H1 (cell line): ENCODE measurements around the gene ANKRD17. TPM values are rescaled to one million over a fixed set of nuclear protein-coding genes. Genes with fewer than 3 reads are reported as not detected.

Experiments used
- CTCF ChIA-PET: fragments of 300-600 bp; sonication (Branson Sonifier 250); formaldehyde crosslinking; loops from one replicate; lab custom pipeline; 2021; ENCODE audit not compliant: partially characterized antibody; lab: Charles Lee
- POLR2A ChIA-PET: fragments of 300-600 bp; sonication (Branson Sonifier 250); formaldehyde crosslinking; loops from one replicate; lab custom pipeline; 2021; ENCODE audit warnings: inconsistent platforms; ENCODE audit not compliant: partially characterized antibody; lab: Charles Lee
- DNase-seq, 2 experiments: peaks; one replicate each; pipeline versions ENCODE4 v3.0.0 to v3.0.0-alpha.2; 2010 to 2022; ENCODE audit warnings: low spot score in 2 of 2, low read depth in 1 of 2, mixed read lengths in 1 of 2
- FAIRE-seq: peaks from 2 replicates; lab custom pipeline; 2011; peaks lifted over from hg19 to GRCh38; lab: Jason Lieb, UNC
- H2AFZ ChIP-seq: 2 replicates; pipeline ENCODE4 v1.8.1; 2012; ENCODE audit warnings: low read length, inconsistent platforms
- H2AK5ac ChIP-seq: 2 replicates; pipeline ENCODE4 v1.6.1; 2013; ENCODE audit warnings: low read depth, low read length
- H2BK120ac ChIP-seq: replicated peaks from 2 replicates; pipeline ENCODE3; 2013; ENCODE audit warnings: low read depth, low read length, inconsistent platforms
- H2BK12ac ChIP-seq: 2 replicates; pipeline ENCODE4 v1.6.1; 2013; ENCODE audit warnings: low read depth, low read length
- H2BK15ac ChIP-seq: 2 replicates; pipeline ENCODE4 v1.6.1; 2013; ENCODE audit warnings: low read length
- H2BK20ac ChIP-seq: 2 replicates; pipeline ENCODE4 v1.6.1; 2013; ENCODE audit warnings: low read length
- H2BK5ac ChIP-seq: 2 replicates; pipeline ENCODE4 v1.6.1; 2013; ENCODE audit warnings: low read depth, low read length
- H3K14ac ChIP-seq: 2 replicates; pipeline ENCODE4 v1.6.1; 2013; ENCODE audit warnings: inconsistent platforms; ENCODE audit not compliant: insufficient read length
- H3K18ac ChIP-seq: 2 replicates; pipeline ENCODE4 v1.6.1; 2013; ENCODE audit warnings: low read length; ENCODE audit errors: extremely low read depth
- H3K23ac ChIP-seq: 2 replicates; pipeline ENCODE4 v1.6.1; 2013; ENCODE audit warnings: inconsistent platforms; ENCODE audit not compliant: insufficient read length
- H3K23me2 ChIP-seq: 2 replicates; pipeline ENCODE4 v1.6.1; 2013; ENCODE audit warnings: low read depth, low read length
- H3K27ac ChIP-seq: 2 replicates; pipeline ENCODE4 v1.6.1; 2011; ENCODE audit warnings: low read depth, low read length, inconsistent platforms
- H3K27me3 ChIP-seq, 4 experiments: replicated peaks in 1 of 4; 1 replicate in 1 of 4; 2 replicates in 3 of 4; pipeline versions ENCODE4 v1.6.1 to v1.8.1; 2011 to 2013; ENCODE audit warnings: low read length in 3 of 4, mild to moderate bottlenecking in 3 of 4, inconsistent platforms in 2 of 4, mixed read lengths in 2 of 4, moderate library complexity in 1 of 4; ENCODE audit not compliant: control insufficient read depth in 3 of 4, insufficient read depth in 3 of 4; ENCODE audit errors: extremely low read depth in 1 of 4
- H3K36me3 ChIP-seq, 4 experiments: 2 replicates each; pipeline versions ENCODE4 v1.6.1 to v1.8.1; 2011 to 2013; ENCODE audit warnings: mild to moderate bottlenecking in 4 of 4, low read length in 3 of 4, moderate library complexity in 2 of 4, control low read depth in 1 of 4, inconsistent platforms in 1 of 4; ENCODE audit not compliant: insufficient read depth in 4 of 4, control insufficient read depth in 2 of 4
- H3K4ac ChIP-seq: replicated peaks from 2 replicates; pipeline ENCODE3; 2013; ENCODE audit warnings: low read length, low read depth, mixed read lengths, inconsistent platforms; ENCODE audit not compliant: insufficient read length
- H3K4me1 ChIP-seq, 4 experiments: replicated peaks in 1 of 4; 1 replicate in 1 of 4; 2 replicates in 3 of 4; pipeline versions ENCODE4 v1.6.1 to v1.8.1; 2011 to 2013; ENCODE audit warnings: low read length in 3 of 4, inconsistent platforms in 2 of 4, mixed read lengths in 1 of 4; ENCODE audit not compliant: insufficient read depth in 4 of 4, control insufficient read depth in 3 of 4
- H3K4me2 ChIP-seq, 2 experiments: 2 replicates each; pipeline versions ENCODE4 v1.6.1 to v1.8.1; 2011 to 2013; ENCODE audit warnings: low read depth in 2 of 2, low read length in 2 of 2, control low read depth in 1 of 2, inconsistent platforms in 1 of 2, mild to moderate bottlenecking in 1 of 2; ENCODE audit not compliant: insufficient read depth in 1 of 2
- H3K4me3 ChIP-seq, 4 experiments: fragments of 200-600, 300-600 bp in 1 of 4; sonication (generic), shearing (Covaris generic), sonication (Bioruptor Twin) in 1 of 4; 2 replicates each; pipeline versions ENCODE4 v1.5.1 to v1.8.1; 2011 to 2016; ENCODE audit warnings: low read length in 4 of 4, low read depth in 3 of 4, control low read depth in 2 of 4, inconsistent platforms in 2 of 4, mild to moderate bottlenecking in 2 of 4, mixed read lengths in 1 of 4, moderate library complexity in 1 of 4; ENCODE audit not compliant: insufficient read depth in 2 of 4; ENCODE audit errors: extremely low read depth in 1 of 4
- H3K56ac ChIP-seq: replicated peaks from 2 replicates; pipeline ENCODE3; 2013; ENCODE audit warnings: low read depth, mild to moderate bottlenecking, mixed read lengths, low read length, inconsistent platforms; ENCODE audit not compliant: insufficient read length
- H3K79me1 ChIP-seq: 2 replicates; pipeline ENCODE4 v1.6.1; 2013; ENCODE audit warnings: low read depth, low read length, control low read depth
- H3K79me2 ChIP-seq, 2 experiments: 2 replicates each; pipeline versions ENCODE4 v1.6.1 to v1.8.1; 2012 to 2013; ENCODE audit warnings: low read length in 2 of 2, mild to moderate bottlenecking in 2 of 2, inconsistent platforms in 1 of 2; ENCODE audit not compliant: insufficient read depth in 2 of 2, control insufficient read depth in 1 of 2
- H3K9ac ChIP-seq, 4 experiments: replicated peaks in 1 of 4; 1 replicate in 1 of 4; 2 replicates in 3 of 4; pipeline versions ENCODE4 v1.6.1 to v1.8.1; 2011 to 2013; ENCODE audit warnings: low read depth in 3 of 4, low read length in 3 of 4, control low read depth in 2 of 4, mild to moderate bottlenecking in 2 of 4, moderate library complexity in 2 of 4, inconsistent platforms in 1 of 4; ENCODE audit errors: extremely low read depth in 1 of 4
- H3K9me3 ChIP-seq, 2 experiments: 2 replicates each; pipeline versions ENCODE4 v1.6.1 to v1.8.1; 2012 to 2013; ENCODE audit warnings: mild to moderate bottlenecking in 2 of 2, moderate library complexity in 2 of 2, control low read depth in 1 of 2, inconsistent platforms in 1 of 2, low read depth in 1 of 2, low read length in 1 of 2, mixed read lengths in 1 of 2; ENCODE audit not compliant: insufficient read depth in 2 of 2
- H4K20me1 ChIP-seq, 2 experiments: replicated peaks in 1 of 2; 2 replicates each; pipeline versions ENCODE3 to v1.8.1; 2011 to 2013; ENCODE audit warnings: inconsistent platforms in 2 of 2, low read length in 2 of 2, mild to moderate bottlenecking in 1 of 2; ENCODE audit not compliant: insufficient read depth in 2 of 2, control insufficient read depth in 1 of 2
- H4K5ac ChIP-seq: 2 replicates; pipeline ENCODE4 v1.6.1; 2013; ENCODE audit warnings: low read length, low read depth, mixed read lengths, inconsistent platforms; ENCODE audit not compliant: insufficient read length
- H4K8ac ChIP-seq: 2 replicates; pipeline ENCODE4 v1.8.0; 2013; ENCODE audit warnings: mild to moderate bottlenecking, moderate library complexity, low read length, inconsistent platforms; ENCODE audit not compliant: insufficient read depth; ENCODE audit errors: extremely low read depth
- H4K91ac ChIP-seq: replicated peaks from 2 replicates; pipeline ENCODE3; 2013; ENCODE audit warnings: low read length, mixed read lengths, inconsistent platforms; ENCODE audit not compliant: insufficient read length
- BRCA1 ChIP-seq: IDR thresholded peaks from 2 replicates; pipeline ENCODE4 v1.6.1; 2012; ENCODE audit warnings: low read depth, low read length, improper control_type of control experiment
- CBX5 ChIP-seq: fragments of 300-800, 300-1000 bp; sonication (generic); IDR thresholded peaks from 2 replicates; pipeline ENCODE4 v1.7.1; 2016; ENCODE audit warnings: antibody characterized with exemption, low read length, low read depth
- CEBPB ChIP-seq: IDR thresholded peaks from 2 replicates; pipeline ENCODE4 v1.6.1; 2012; ENCODE audit warnings: low read depth, low read length
- E2F6 ChIP-seq: IDR thresholded peaks from 2 replicates; pipeline ENCODE4 v1.6.1; 2012; ENCODE audit warnings: inconsistent platforms
- NANOG ChIP-seq: IDR thresholded peaks from 2 replicates; pipeline ENCODE4 v1.6.1; 2011; ENCODE audit warnings: low read length, low read depth, mild to moderate bottlenecking, inconsistent platforms; ENCODE audit not compliant: insufficient read depth, poor library complexity, severe bottlenecking
- PHF8 ChIP-seq: fragments of 200-600 bp; sonication (generic); conservative IDR thresholded peaks from 2 replicates; pipeline ENCODE4 v1.7.1; 2012; ENCODE audit warnings: low read depth, mild to moderate bottlenecking, inconsistent platforms, low read length, moderate library complexity
- POLR2AphosphoS5 ChIP-seq: IDR thresholded peaks from 2 replicates; pipeline ENCODE4 v1.6.1; 2011; ENCODE audit warnings: low read depth, low read length
- SAP30 ChIP-seq: fragments of 300-600 bp; sonication (generic); IDR thresholded peaks from 2 replicates; pipeline ENCODE4 v1.7.1; 2012; ENCODE audit warnings: low read length, moderate library complexity, mild to moderate bottlenecking, inconsistent platforms; ENCODE audit not compliant: insufficient read depth, insufficient replicate concordance
- SIX5 ChIP-seq: IDR thresholded peaks from 2 replicates; pipeline ENCODE4 v1.6.1; 2011; ENCODE audit warnings: mild to moderate bottlenecking, low read depth, low read length
- TCF12 ChIP-seq: IDR thresholded peaks from 2 replicates; pipeline ENCODE4 v1.6.1; 2011; ENCODE audit warnings: low read depth, mild to moderate bottlenecking, low read length
- WGBS, 2 experiments: shearing (Covaris generic) in 1 of 2; methylation state at CpG; one replicate each; pipeline versions ENCODE4 v1.1.6 to v1.1.7; 2013 to 2015; ENCODE audit warnings: low lambda C conversion rate in 2 of 2, mixed read lengths in 2 of 2, inconsistent platforms in 1 of 2, low coverage in 1 of 2, missing lambda C conversion rate in 1 of 2; ENCODE audit not compliant: insufficient replicate concordance in 2 of 2, insufficient coverage in 1 of 2, insufficient read length in 1 of 2; ENCODE audit errors: extremely low coverage in 1 of 2, missing lambda C conversion rate in 1 of 2; 5-methylcytosine and 5-hydroxymethylcytosine counted together
- polyA plus RNA-seq, 7 experiments: library from polyadenylated mRNA; depleted of rRNA in 3 of 7; stranded (reverse) in 5 of 7; unstranded in 2 of 7; fragments of >200 nt in 5 of 7; fragments of 200-250 nt in 2 of 7; gene quantifications; 1 replicate in 5 of 7; 2 replicates in 1 of 7; 4 replicates in 1 of 7; pipeline versions ENCODE4 v1.2.1 to v1.2.3, GENCODE V29; 2011 to 2013; ENCODE audit warnings: missing spikeins in 2 of 7, mixed read lengths in 2 of 7
- total RNA-seq: library from RNA; stranded (reverse); fragmentation: NEBNext Ultra II Directional; extraction: Animal tissue kit (Norgen Biotek cat#: 25700); gene quantifications from 2 replicates; pipeline ENCODE4 v1.2.1, GENCODE V29; 2021

The ANKRD17 gene
- total and polyA plus RNA-seq, 2 of the 8 experiments (the other 6 are each of a cell fraction or from before 2014, with no cell fraction given), result 42.4 to 93.7 TPM

- H3K79me2 ChIP-seq, result peaks cover 0 to 2% of the 10 kb centered on the region in 2 experiments; a peak in 1 of 4 replicates
- no peak overlapping the region for H4K8ac ChIP-seq
- DNase-seq (no peak), FAIRE-seq (no peak)
- H4K20me1 ChIP-seq, result peaks cover 2% of the 10 kb centered on the region in 2 experiments
- H3K14ac ChIP-seq, result no peak overlapping the region
- H3K23ac ChIP-seq, result no peak overlapping the region
- no peak overlapping the region for H2AFZ ChIP-seq
- WGBS, 2 experiments, result 97% methylated on average over 2 of the region's 2 CpGs; no CpG with 5 or more reads in 1 of the 2 experiments
- no peak overlapping the region for H3K56ac ChIP-seq
- H3K9ac ChIP-seq, result peak overlapping the region in 1 of 4 experiments; percentile 34; a peak in 1 of 7 replicates
- no peak overlapping the region for H4K91ac ChIP-seq
- no peak overlapping the region for H2BK12ac ChIP-seq
- no peaks in the 10 kb centered on the region for H3K23me2 ChIP-seq
- no peak overlapping the region for H2BK20ac ChIP-seq
- H2BK120ac ChIP-seq, result no peak overlapping the region
- H3K18ac ChIP-seq, result no peak overlapping the region
- H3K36me3 ChIP-seq, result peaks cover 15 to 74% (median 40%) of the 10 kb centered on the region in 4 experiments
- no peak overlapping the region for H2BK15ac ChIP-seq
- no peak overlapping the region for H3K4me2 ChIP-seq
- peaks cover 3% of the 10 kb centered on the region; the same call in 1 of the 2 replicates for H3K79me1 ChIP-seq
- H3K4ac ChIP-seq, result no peak overlapping the region
- no peaks in the 10 kb centered on the region for H3K4me1 ChIP-seq
- CTCF ChIA-PET, result no interaction called here
- no peaks in the 10 kb centered on the region for H3K27me3 ChIP-seq
- no peak overlapping the region for H4K5ac ChIP-seq
- no peak for TF ChIP-seq TCF12
- TF ChIP-seq POLR2AphosphoS5, result no peak
- TF ChIP-seq E2F6, result no peak
- TF ChIP-seq BRCA1, result no peak
- TF ChIP-seq NANOG, result no peak
- no peak for TF ChIP-seq SIX5
- TF ChIP-seq CBX5, result no peak
- TF ChIP-seq CEBPB, result no peak
- no peak for TF ChIP-seq SAP30
- no peak for TF ChIP-seq PHF8
- H3K27ac ChIP-seq, result no peak overlapping the region
- no peak overlapping the region for H2AK5ac ChIP-seq
- H2BK5ac ChIP-seq, result no peak overlapping the region
- POLR2A ChIA-PET, result no interaction called here
- H3K9me3 ChIP-seq, result no peaks in the 10 kb centered on the region
- H3K4me3 ChIP-seq, result no peak overlapping the region
Observed at GRCh38 chr4:73137121-73137520, 121.5 kb downstream of the ANKRD17 start.
